K562 (cell line): Measurements from ENCODE around the gene HOTAIR. TPM values are rescaled to one million over a fixed set of nuclear protein-coding genes. Genes with fewer than 3 reads are reported as not detected.

ENCODE experiments used
- ATAC-seq: fragments of 200-7000 bp; cut with Tn5 transposase; 3 replicates; pipeline ENCODE4 v1.9.1; 2020; ENCODE audit warnings: moderate library complexity
- BruUV-seq: library from RNA; stranded (reverse); fragments of 400-500 nt; replicated peaks from 2 replicates; lab custom pipeline; 2021; lab: Mats Ljungman, UMichigan
- CTCF ChIA-PET: fragments of 300-600 bp; formaldehyde crosslinking; extraction: SDS; loops from one replicate; lab custom pipeline; 2021; ENCODE audit warnings: low intra/inter-chr PET ratio; lab: Yijun Ruan, JAX
- POLR2A ChIA-PET: fragments of 300-600, 350-650 bp; sonication (Branson Sonifier 250); formaldehyde crosslinking; extraction: SDS; loops from one replicate; lab custom pipeline; 2021; ENCODE audit warnings: antibody characterized with exemption, inconsistent platforms; lab: Yijun Ruan, JAX
- DNase-seq, 4 experiments: peaks; one replicate each; pipeline versions ENCODE4 v3.0.0 to v3.0.0-alpha.2; 2011 to 2018; ENCODE audit warnings: low spot score in 3 of 4, mixed read lengths in 3 of 4; ENCODE audit errors: extremely low read depth in 1 of 4
- FAIRE-seq: peaks from 2 replicates; lab custom pipeline; 2011; peaks lifted over from hg19 to GRCh38; lab: Jason Lieb, UNC
- H2AFZ ChIP-seq: 2 replicates; pipeline ENCODE4 v1.6.0; 2011; ENCODE audit warnings: low read depth, low read length, control low read depth, inconsistent platforms
- H3K27ac ChIP-seq: fragments of 200-600 bp; 3 replicates; pipeline ENCODE4 v1.8.0; 2011; ENCODE audit warnings: low read depth, mild to moderate bottlenecking, control low read depth, inconsistent platforms, low read length, moderate library complexity, mixed read lengths; ENCODE audit errors: extremely low read depth
- H3K27me3 ChIP-seq, 2 experiments: fragments of 300-600 bp in 1 of 2; 2 replicates in 1 of 2; 3 replicates in 1 of 2; pipeline versions ENCODE4 v1.6.0 to v1.8.0; 2011; ENCODE audit warnings: inconsistent platforms in 2 of 2, low read length in 2 of 2, mild to moderate bottlenecking in 1 of 2, mixed read lengths in 1 of 2, moderate library complexity in 1 of 2; ENCODE audit not compliant: control insufficient read depth in 2 of 2, insufficient read depth in 2 of 2
- H3K36me3 ChIP-seq: fragments of 300-600 bp; 3 replicates; pipeline ENCODE4 v1.8.0; 2011; ENCODE audit warnings: mild to moderate bottlenecking, low read length, inconsistent platforms; ENCODE audit not compliant: control insufficient read depth, insufficient read depth
- H3K4me1 ChIP-seq, 2 experiments: fragments of 200-600 bp in 1 of 2; replicated peaks in 1 of 2; 2 replicates in 1 of 2; 3 replicates in 1 of 2; pipeline versions ENCODE4 v1.5.1 to v1.8.0; 2011; ENCODE audit warnings: inconsistent platforms in 2 of 2, low read length in 2 of 2, mild to moderate bottlenecking in 1 of 2, mixed read lengths in 1 of 2, moderate library complexity in 1 of 2; ENCODE audit not compliant: control insufficient read depth in 2 of 2, insufficient read depth in 2 of 2
- H3K4me2 ChIP-seq: 2 replicates; pipeline ENCODE4 v1.6.1; 2011; ENCODE audit warnings: low read length, control low read depth, inconsistent platforms, mixed read lengths; ENCODE audit not compliant: insufficient read depth
- H3K4me3 ChIP-seq: fragments of 200-600 bp; sonication (generic), shearing (Covaris generic); 2 replicates; pipeline ENCODE4 v1.5.1; 2016; ENCODE audit warnings: control low read depth, inconsistent platforms
- H3K79me2 ChIP-seq: fragments of 200-600 bp; 3 replicates; pipeline ENCODE4 v1.8.0; 2011; ENCODE audit warnings: low read length, inconsistent platforms; ENCODE audit not compliant: control insufficient read depth, insufficient read depth
- H3K9ac ChIP-seq, 2 experiments: 2 replicates each; pipeline versions ENCODE4 v1.6.0 to v1.6.1; 2011; ENCODE audit warnings: low read depth in 2 of 2, low read length in 2 of 2, control low read depth in 1 of 2, inconsistent platforms in 1 of 2, mild to moderate bottlenecking in 1 of 2, mixed read lengths in 1 of 2; ENCODE audit not compliant: insufficient read depth in 1 of 2
- H3K9me1 ChIP-seq: one replicate; pipeline ENCODE4 v1.6.0; 2011; ENCODE audit warnings: inconsistent platforms, mild to moderate bottlenecking, low read length, moderate library complexity; ENCODE audit not compliant: control insufficient read depth, insufficient read depth
- H3K9me3 ChIP-seq: replicated peaks from 2 replicates; pipeline ENCODE4 v1.5.1; 2011; ENCODE audit warnings: low read depth, low read length, inconsistent platforms; ENCODE audit not compliant: control insufficient read depth, insufficient read depth
- H4K20me1 ChIP-seq: replicated peaks from 2 replicates; pipeline ENCODE4 v1.6.1; 2011; ENCODE audit warnings: low read length, inconsistent platforms, mixed read lengths; ENCODE audit not compliant: control insufficient read depth, insufficient read depth
- RAD51 ChIP-seq: fragments of 450-650 bp; IDR thresholded peaks from 2 replicates; pipeline ENCODE4 v1.7.1; 2016; ENCODE audit warnings: low read depth, mild to moderate bottlenecking, borderline replicate concordance
- WGBS: fragments of 100-300 bp; shearing (Covaris generic); methylation state at CpG from one replicate; pipeline ENCODE4 v1.1.6; 2016; ENCODE audit warnings: low coverage, mixed read lengths; ENCODE audit not compliant: insufficient coverage; ENCODE audit errors: missing lambda C conversion rate; 5-methylcytosine and 5-hydroxymethylcytosine counted together
- in situ Hi-C: fragments of 300-500 bp; cut with MboI; formaldehyde crosslinking; loops from 4 replicates; pipeline ENCODE4 v1.15.0; 2018; ENCODE audit warnings: inconsistent platforms, mixed read lengths
- intact Hi-C: fragments of 100-400 bp; cut with micrococcal nuclease; formaldehyde crosslinking; loops from 2 replicates; pipeline ENCODE4 v1.14.2; 2022
- polyA plus RNA-seq, 8 experiments: library from polyadenylated mRNA; depleted of rRNA in 4 of 8; stranded (reverse) in 5 of 8; unstranded in 3 of 8; fragments of >200 nt; fragmentation: Nextera tagmentation in 2 of 8; fragmentation: Illumina TruSeq in 1 of 8; extraction: Ambion mirVana in 2 of 8; extraction: Trizol in 1 of 8; gene quantifications; 2 replicates each; pipeline versions ENCODE4 v1.2.1 to v1.2.3, GENCODE V29; 2011 to 2014; ENCODE audit warnings: inconsistent platforms in 1 of 8, missing spikeins in 1 of 8
- total RNA-seq, 7 experiments: library from RNA; depleted of rRNA in 6 of 7; stranded (reverse); fragments of >200 nt in 6 of 7; fragmentation: Illumina TruSeq in 2 of 7; extraction: Trizol in 2 of 7; gene quantifications; 2 replicates each; pipeline versions ENCODE4 v1.2.1 to v1.2.3, GENCODE V29; 2011 to 2021; ENCODE audit warnings: low replicate concordance in 1 of 7
- TF ChIP-seq, protein P1 (sequence below): fragments of 250-450 bp; sonication (Bioruptor Pico); IDR thresholded peaks from 2 replicates; pipeline ENCODE4 v1.4.0; 2020; ENCODE audit warnings: borderline replicate concordance

The HOTAIR gene
- total and polyA plus RNA-seq, 9 of the 15 experiments (the other 6 are each of a cell fraction or from before 2014, with no cell fraction given) = 0.04 TPM; not detected in 8

DNA sequence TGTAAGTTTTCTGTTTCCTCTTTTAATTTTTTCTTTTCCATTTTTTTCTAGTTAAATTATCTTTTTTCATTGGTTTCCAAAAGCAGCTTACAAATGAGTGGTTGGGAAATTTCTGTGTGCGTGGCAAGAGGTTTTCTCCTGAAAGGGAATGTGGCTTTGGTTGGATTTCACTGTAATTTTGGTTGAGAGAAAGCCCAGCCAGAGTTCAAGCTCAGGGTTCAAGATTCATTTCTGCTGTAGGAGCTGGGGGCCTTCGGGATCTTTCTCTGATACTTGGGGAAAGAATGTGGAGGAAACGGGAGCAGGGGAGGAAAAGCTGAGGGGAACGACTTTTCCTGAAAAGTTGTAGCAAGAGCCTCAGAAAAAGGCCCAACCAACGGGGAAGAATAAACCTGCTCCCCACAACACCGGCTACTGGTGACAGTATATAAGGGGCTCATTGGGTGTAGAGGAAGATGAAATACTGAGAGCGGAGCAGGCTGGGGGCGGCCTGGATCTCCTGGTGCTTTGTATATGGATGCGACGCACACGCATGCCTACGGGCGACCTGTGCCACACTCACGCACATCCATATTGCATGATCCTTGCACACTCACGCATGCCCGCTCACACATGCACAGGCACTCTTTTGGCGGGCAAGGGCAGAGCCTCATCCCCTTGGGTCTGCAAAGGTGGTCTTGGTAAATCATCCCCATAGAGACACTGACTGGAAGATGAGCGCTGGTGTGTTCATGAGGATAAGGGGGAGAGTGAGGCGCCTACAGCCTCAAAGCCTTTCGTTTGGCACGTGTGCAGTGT is 12.1 kb upstream of the HOTAIR start:
- Histone ChIP-seq H3K9me3 (no peaks in the 10 kb centered on the region), H3K27ac (no peak overlapping the region), H3K4me1 (peaks cover 35 to 52% of the 10 kb centered on the region in 2 experiments), H2AFZ (no peak overlapping the region; the same call in 1 of the 2 replicates), H3K79me2 (no peaks in the 10 kb centered on the region), H3K36me3 (no peaks in the 10 kb centered on the region), H4K20me1 (no peaks in the 10 kb centered on the region), H3K9me1 (no peaks in the 10 kb centered on the region), H3K4me3 (no peak overlapping the region), H3K9ac (no peak overlapping the region), H3K27me3 (peaks cover 6 to 25% of the 10 kb centered on the region in 2 experiments; a peak in 3 of 5 replicates), H3K4me2 (no peak overlapping the region)
- FAIRE-seq = peak; percentile 15
- POLR2A ChIA-PET = interaction anchor here (0.5 to 3.2 kb wide), 6 partner anchors 9 to 138 kb away, joined by 3 to 43 read pairs (median 4); partner anchors contain the start of gene HOXC9
- 68% methylated on average over 21 of the region's 21 CpGs for WGBS
- CTCF ChIA-PET = interaction anchor here (3.9 kb wide), 1 partner anchor 17 kb away, joined by 26 read pairs; no protein-coding TSS in a partner anchor
- TF ChIP-seq, protein P1, sequence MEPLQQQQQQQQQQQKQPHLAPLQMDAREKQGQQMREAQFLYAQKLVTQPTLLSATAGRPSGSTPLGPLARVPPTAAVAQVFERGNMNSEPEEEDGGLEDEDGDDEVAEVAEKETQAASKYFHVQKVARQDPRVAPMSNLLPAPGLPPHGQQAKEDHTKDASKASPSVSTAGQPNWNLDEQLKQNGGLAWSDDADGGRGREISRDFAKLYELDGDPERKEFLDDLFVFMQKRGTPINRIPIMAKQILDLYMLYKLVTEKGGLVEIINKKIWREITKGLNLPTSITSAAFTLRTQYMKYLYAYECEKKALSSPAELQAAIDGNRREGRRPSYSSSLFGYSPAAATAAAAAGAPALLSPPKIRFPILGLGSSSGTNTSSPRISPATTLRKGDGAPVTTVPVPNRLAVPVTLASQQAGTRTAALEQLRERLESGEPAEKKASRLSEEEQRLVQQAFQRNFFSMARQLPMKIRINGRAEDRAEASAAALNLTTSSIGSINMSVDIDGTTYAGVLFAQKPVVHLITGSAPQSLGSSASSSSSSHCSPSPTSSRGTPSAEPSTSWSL (CRISPR knock-in tag) = 0 out of 2 replicates have a peak, but pooled peaks have one; percentile 29
- TF ChIP-seq RAD51 = no peak
- intact Hi-C loops (loop anchor here (10.0 kb wide), 1 partner anchor 378 kb away; the partner anchor contains the start of gene GPR84), in situ Hi-C loops (loop anchor here (5.0 to 10.0 kb wide), 2 partner anchors 215 to 378 kb away; partner anchors contain the start of gene GPR84)
- no peak for DNase-seq
- BruUV-seq = no TSS peak
- no peak for ATAC-seq
